Stimulated activated CD4-positive, alpha-beta T cell treated with anti-CD3 and anti-CD28 coated beads, Interleukin-4, amount 100 ng/mL, for 1 hour (primary cell): ENCODE data around the gene NEB.

ENCODE experiments used
- DNase-seq: peaks from one replicate; pipeline ENCODE4 v3.0.0-alpha.2; 2020

The NEB gene, protein sequence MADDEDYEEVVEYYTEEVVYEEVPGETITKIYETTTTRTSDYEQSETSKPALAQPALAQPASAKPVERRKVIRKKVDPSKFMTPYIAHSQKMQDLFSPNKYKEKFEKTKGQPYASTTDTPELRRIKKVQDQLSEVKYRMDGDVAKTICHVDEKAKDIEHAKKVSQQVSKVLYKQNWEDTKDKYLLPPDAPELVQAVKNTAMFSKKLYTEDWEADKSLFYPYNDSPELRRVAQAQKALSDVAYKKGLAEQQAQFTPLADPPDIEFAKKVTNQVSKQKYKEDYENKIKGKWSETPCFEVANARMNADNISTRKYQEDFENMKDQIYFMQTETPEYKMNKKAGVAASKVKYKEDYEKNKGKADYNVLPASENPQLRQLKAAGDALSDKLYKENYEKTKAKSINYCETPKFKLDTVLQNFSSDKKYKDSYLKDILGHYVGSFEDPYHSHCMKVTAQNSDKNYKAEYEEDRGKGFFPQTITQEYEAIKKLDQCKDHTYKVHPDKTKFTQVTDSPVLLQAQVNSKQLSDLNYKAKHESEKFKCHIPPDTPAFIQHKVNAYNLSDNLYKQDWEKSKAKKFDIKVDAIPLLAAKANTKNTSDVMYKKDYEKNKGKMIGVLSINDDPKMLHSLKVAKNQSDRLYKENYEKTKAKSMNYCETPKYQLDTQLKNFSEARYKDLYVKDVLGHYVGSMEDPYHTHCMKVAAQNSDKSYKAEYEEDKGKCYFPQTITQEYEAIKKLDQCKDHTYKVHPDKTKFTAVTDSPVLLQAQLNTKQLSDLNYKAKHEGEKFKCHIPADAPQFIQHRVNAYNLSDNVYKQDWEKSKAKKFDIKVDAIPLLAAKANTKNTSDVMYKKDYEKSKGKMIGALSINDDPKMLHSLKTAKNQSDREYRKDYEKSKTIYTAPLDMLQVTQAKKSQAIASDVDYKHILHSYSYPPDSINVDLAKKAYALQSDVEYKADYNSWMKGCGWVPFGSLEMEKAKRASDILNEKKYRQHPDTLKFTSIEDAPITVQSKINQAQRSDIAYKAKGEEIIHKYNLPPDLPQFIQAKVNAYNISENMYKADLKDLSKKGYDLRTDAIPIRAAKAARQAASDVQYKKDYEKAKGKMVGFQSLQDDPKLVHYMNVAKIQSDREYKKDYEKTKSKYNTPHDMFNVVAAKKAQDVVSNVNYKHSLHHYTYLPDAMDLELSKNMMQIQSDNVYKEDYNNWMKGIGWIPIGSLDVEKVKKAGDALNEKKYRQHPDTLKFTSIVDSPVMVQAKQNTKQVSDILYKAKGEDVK (N-terminal part only)

GRCh38 chr2:151733771-151734672, at the start of gene NEB:
Gene NEB, minus strand, starts transcription at chr2:151734476. Its CDS starts 1,320 bp downstream, at chr2:151733156.
- no peak for DNase-seq

- DNase-seq: no peak
Measured at GRCh38 chr2:151783133-151783520, 48.9 kb upstream of the NEB start.

DNA sequence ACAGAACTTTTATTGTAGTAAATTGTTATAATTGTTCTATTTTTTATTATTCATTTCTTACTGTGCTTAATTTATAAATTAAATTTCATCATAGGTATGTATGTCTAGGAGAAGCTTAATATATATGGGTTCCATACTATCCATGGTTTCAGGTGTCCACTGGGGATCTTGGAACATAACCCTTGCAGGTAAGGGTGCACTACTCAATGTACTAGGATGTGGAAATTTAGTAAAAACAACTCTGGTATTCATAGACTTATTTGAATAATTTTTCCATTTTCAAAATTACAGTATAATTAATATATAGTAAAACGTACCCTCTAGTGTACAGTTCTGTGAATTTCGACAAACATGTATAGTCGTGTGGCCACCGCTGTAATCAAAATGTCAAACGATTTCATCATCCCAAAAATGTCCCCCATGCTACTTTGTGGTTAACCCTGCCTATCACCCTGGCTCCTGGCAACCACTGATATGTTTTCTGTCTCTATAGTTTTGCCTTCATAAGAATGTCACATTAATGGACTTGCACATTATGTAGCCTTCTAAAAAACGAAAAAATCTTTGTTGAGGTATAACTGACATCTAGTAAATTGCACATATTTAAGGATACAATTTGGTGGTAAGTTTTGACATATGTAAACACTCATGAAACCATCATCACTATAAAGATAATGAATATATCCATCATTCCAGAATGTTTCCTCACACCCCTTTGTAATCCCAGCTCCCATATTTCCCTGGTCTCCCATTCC, 48.3 kb upstream of the NEB start:
- DNase-seq: no peak

GRCh38 chr2:151781642-151782041, 47.4 kb upstream of the NEB start:
- DNase-seq: no peak

DNA sequence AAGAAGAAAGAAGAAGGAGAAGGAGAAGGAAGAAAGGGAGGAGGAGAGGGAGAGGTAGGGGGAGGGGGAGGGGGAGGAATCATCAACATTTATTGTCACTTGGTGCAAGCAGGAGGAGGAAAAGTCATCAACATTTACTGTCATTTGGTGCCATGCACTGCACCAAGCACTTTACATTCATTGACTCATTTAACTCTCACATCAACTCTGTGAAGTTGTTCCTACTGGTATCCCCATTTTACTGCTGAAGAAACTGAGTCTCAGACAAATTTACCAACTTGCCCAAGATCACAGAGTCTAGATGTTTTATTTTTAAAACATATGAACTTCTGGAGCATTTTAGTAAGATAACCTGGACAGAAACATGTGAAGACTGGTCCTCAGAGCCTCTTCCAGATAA, 46.7 kb upstream of the NEB start:
- no peak for DNase-seq

DNA sequence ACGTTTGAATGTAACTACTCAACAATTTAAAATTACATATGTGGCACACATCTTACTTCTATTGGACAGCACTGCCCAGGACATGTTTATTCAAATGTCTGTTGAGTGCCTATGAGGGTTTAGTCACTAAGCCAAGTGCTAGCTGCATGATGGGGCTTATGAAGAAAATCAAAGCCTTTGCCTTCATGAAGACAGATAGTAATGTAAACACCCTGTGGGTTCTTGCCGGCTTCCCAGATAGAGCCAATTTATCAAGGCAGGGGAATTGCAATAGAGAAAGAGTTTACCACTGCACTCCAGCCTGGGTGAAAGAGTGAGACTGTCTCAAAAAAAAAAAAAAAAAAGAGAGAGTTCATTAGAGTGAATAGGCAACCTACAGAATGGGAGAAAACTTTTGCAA, 43.7 kb upstream of the NEB start:
- DNase-seq: no peak

DNA sequence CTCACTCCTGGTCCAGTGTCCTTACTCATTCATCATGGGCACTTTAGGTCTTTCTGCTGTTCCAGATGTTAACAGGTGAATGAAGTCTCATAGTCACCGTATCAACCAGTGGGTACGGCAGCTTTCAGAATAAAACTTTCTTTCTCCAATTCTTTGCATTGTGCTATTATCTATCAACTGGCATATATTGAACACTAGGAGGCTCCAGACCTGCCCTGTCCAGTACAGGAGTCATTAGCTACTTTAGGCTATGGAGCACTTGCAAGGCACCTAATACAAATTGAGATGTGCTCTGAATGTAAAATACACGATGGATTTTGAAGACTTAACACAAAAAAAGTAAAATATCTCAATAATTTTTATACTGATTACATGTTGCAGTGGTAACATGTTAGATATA, 43.2 kb upstream of the NEB start:
- no peak for DNase-seq

- DNase-seq: no peak
Measured at GRCh38 chr2:151776367-151776766, 42.1 kb upstream of the NEB start.

DNA sequence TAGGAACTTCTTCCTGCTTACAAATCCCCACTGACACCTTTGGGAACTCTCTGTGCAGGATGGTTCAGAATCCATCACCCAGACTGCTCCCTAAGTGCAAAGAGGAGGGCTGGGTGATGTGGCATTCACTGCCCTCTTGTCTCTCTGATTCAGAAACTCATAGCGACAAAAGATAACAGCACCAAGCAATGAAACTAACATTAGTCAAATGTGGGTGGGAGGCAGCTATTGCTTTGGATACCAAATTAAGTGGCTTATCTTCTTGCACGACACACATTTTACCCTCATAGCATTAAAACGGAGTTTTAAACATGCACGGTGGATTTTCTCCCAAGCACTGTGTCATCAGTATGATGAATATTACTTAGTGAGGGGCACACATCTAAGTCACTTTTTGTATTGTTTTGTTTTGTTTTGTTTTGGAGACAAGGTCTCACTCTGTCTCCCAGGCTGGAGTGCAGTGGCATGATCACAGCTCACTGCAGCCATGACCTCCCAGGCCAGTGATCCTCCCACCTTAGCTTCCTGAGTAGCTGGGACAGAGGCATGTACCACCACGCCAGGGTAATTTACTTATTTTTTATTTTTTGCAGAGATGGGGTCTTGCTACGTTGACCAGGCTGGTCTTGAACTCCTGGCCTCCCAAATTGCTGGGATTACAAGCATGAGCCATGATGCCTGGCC, 40.9 kb upstream of the NEB start:
- DNase-seq: no peak

DNA sequence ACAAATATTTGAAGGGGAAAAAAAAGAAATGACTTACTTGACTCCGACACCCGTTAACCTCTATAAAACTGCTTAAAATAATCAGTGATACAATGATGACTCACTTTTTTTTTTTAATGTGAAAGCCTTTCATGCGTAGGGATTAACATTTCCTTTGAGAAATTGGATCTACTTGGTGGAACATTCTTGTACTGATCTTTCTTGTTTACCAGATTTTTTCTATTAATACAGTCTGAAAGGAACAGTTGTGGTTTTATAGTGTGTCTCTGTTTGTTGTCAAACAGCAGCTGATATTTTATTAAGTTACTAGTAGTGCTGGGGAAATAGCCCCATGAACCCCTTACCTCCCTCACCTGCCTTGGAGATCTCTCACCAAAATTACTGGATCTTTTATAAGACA, 40.2 kb upstream of the NEB start:
- DNase-seq: no peak

- no peak for DNase-seq
Measured at GRCh38 chr2:151771599-151772358, 37.5 kb upstream of the NEB start.

GRCh38 chr2:151770995-151771394, 36.7 kb upstream of the NEB start:
- DNase-seq: no peak

DNA sequence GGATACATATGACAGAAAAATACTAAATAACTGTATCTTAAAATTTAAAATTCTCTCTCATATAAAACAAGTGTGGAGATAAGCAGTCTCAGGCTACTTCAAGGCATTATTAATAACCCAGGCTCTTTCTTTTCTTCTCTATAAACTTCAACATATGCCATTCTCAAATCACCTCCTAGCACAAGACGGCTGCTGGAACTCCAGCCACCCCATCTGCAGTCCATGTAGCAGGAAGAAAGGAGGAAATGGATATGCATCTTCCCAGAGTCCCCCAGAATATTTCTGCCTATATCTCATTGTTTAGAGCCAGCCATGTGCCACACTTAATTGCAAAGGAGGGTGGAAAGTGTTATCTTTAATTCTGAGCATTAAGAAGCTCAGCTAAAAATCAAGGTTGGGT, 35.3 kb upstream of the NEB start:
- DNase-seq: no peak

- no peak for DNase-seq
Measured at GRCh38 chr2:151767536-151767935, 33.3 kb upstream of the NEB start.

GRCh38 chr2:151766437-151767153, 32.3 kb upstream of the NEB start:
- no peak for DNase-seq

- DNase-seq: no peak
Measured at GRCh38 chr2:151765760-151766410, 31.6 kb upstream of the NEB start.

DNA sequence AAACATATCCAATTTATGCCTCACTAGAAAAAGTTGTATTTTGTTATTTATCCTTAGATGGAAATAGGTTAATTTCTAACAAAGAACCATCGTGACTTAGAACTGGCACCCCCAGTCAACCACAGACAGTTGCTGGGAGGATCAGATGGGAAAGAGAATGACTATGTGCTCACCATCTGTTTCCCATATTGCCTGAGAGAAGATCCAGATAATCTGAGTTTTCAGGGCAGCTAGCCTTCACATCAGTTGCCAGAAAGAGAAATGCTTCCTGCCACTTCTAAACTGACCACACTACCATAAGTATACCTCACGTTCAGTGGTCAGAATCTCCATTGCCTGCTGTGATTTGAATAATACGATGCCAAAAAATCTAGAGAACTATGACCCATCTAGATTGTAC, 28.4 kb upstream of the NEB start:
- DNase-seq: no peak

- DNase-seq: no peak
Measured at GRCh38 chr2:151761687-151762086, 27.4 kb upstream of the NEB start.

DNA sequence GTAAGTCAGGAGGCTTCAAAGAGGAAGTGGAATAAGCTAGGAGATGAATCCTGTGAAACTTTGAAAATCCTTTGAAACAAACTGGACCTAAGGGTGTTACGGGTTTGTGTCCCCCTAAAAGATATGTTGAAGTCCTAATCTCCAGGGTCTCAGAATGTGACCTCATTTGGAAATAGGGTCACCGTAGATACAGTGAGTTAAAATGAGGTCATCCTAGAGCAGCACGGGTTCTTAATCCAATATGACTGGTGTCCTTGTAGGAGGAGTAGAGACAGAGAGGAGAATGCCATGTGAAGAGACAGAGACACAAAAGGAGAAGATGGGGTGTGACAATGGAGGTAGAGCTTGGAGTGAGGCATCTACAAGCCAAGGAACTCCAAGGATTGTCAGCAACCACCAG, 26.9 kb upstream of the NEB start:
- DNase-seq: no peak
